Thyroid gland (tissue), 4 donors: ENCODE measurements around the gene MBD3L4.
"Not testable (repeated sequence)": the region's sequence is repeated elsewhere in the genome, so short reads cannot be mapped to it uniquely, and the experiment has no call there.

Source experiments
- POLR2A ChIP-seq, 2 donors: fragments of 450-650 bp; IDR thresholded peaks; one replicate each; pipeline ENCODE4 v1.6.1; 2017; ENCODE audit warnings: antibody characterized with exemption in 2 of 2, mild to moderate bottlenecking in 2 of 2, moderate library complexity in 1 of 2
- TF ChIP-seq, protein P1 (sequence below), 6 experiments: fragments of 200-600 bp in 3 of 6; fragments of 450-650 bp in 3 of 6; sonication (generic) in 3 of 6; IDR thresholded peaks; one replicate each; pipeline ENCODE4 v1.5.1; 2016 to 2019; ENCODE audit warnings: antibody characterized with exemption in 6 of 6, mild to moderate bottlenecking in 2 of 6, inconsistent platforms in 1 of 6, moderate library complexity in 1 of 6

DNA sequence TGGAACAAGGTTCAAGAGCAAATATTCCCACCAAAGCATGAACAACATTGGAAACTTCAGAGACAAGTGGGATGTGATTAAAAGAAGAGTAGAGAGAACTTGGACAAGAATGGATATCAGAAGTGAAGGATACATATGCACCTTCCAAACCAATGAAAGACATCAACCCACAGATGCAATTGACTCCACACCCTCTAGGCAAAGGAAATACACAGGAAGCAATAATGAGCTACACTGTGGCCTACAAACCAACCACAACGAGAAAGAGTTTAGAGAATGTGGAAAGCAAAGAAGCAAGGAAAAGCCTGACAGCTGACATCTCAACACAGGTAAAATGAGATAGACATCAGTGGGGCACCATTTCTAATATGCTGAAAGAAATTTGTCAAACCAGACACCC lies 11.2 kb downstream of the MBD3L4 start:
- TF ChIP-seq, protein P1, sequence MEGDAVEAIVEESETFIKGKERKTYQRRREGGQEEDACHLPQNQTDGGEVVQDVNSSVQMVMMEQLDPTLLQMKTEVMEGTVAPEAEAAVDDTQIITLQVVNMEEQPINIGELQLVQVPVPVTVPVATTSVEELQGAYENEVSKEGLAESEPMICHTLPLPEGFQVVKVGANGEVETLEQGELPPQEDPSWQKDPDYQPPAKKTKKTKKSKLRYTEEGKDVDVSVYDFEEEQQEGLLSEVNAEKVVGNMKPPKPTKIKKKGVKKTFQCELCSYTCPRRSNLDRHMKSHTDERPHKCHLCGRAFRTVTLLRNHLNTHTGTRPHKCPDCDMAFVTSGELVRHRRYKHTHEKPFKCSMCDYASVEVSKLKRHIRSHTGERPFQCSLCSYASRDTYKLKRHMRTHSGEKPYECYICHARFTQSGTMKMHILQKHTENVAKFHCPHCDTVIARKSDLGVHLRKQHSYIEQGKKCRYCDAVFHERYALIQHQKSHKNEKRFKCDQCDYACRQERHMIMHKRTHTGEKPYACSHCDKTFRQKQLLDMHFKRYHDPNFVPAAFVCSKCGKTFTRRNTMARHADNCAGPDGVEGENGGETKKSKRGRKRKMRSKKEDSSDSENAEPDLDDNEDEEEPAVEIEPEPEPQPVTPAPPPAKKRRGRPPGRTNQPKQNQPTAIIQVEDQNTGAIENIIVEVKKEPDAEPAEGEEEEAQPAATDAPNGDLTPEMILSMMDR (IDR thresholded peaks at IDR 0.05): not testable (repeated sequence)
- not testable (repeated sequence) for TF ChIP-seq POLR2A (IDR thresholded peaks at IDR 0.05)
